T follicular helper cell (primary cell): Measurements from ENCODE around the gene GLT1D1.

ENCODE experiments used
- DNase-seq: peaks from one replicate; pipeline ENCODE4 v3.0.0-alpha.2; 2020; ENCODE audit warnings: low read depth

The GLT1D1 gene

DNA sequence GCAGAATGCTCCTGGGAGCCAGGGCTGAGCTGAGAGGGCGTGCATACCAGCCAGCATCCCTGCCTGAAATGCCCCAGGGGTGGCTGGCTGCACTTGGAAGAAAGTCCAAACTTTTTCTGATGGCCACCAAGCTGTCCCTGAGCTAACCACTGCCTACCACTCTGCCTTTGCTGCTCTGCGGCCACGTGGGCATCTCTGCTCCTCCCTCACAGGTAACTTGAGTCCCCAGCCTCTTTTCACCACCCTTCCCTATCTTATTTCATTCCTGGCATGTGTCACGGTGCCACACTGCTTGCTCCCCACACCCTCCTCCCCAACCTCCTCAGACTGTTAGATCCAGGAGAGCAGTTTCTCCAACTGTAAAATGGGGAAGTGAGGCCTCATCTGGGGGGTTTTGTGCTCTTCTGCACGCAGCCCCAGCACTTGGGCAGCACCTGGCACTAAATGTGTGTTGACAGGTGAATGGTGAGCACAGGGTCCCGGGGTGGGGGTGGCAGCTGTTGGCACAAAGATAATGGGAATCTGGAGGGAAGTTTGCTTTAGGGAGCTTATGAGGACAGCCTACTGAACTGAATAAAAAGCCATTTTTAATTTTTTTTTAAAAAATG lies 113.0 kb downstream of the GLT1D1 start:
- DNase-seq: no peak

DNA sequence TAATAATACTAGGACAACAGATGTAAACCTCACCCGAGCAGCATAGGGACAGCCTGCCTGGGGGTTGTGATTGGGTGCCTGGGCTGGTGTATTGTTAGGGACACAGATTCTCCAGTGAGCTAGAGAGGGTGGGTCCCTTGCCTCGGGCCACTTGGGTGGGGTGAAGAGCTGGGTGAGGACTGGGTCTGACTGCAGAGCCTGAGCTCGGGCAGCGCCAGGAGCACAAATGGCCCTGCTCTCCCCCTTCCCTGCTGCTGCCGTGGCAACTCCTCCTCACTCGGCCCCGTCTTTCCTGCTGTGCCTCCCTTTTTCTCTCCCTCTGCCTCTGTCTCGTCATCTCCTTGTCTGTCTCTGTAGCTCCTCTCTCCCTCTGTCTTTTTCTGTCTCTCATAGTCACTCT lies 115.4 kb downstream of the GLT1D1 start:
- DNase-seq: no peak

GRCh38 chr12:128969480-128970055 lies 116.3 kb downstream of the GLT1D1 start:
- DNase-seq: no peak

GRCh38 chr12:128970110-128970509 lies 116.8 kb downstream of the GLT1D1 start:
- no peak for DNase-seq

DNA sequence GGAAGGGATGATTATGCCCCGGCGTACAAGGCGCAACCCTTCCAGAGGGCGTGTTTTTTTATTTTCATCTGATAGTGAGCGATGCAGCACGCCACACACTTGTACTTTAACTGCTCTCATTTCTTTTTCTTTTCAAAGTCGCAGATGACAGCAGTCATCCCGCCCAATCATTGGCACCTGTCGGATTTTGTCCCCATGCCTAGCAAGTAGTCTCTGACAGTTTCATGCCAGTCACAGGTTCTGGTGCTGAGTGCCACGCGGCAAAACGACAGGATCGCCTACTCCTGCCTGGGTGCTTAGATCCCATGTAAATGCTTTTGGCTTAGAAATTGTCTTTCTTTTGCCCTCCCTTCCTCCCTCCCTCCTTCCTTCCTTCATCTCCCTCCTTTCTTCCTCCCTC lies 117.7 kb downstream of the GLT1D1 start:
- no peak for DNase-seq

DNA sequence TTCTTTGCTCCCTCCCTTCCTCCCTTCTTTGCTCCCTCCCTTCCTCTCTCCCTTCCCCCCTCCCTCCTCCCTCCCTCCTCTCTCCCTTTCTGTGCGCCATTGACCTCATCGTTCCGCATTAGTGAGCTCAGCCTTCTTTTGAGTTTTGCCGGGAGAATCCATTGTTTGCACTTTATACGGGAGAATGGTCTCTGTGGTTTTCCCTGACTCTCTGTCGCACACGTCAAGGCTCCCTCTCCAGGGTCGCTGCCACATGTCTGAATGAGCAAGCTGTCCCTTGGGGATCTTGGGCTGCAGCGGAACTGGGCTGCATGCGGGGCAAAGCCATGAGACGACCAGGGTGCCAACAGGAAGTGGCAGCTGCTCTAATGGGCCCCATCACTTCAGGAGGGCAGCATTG lies 118.5 kb downstream of the GLT1D1 start:
- no peak for DNase-seq

GRCh38 chr12:128973883-128974681 lies 120.8 kb downstream of the GLT1D1 start:
- DNase-seq: no peak

DNA sequence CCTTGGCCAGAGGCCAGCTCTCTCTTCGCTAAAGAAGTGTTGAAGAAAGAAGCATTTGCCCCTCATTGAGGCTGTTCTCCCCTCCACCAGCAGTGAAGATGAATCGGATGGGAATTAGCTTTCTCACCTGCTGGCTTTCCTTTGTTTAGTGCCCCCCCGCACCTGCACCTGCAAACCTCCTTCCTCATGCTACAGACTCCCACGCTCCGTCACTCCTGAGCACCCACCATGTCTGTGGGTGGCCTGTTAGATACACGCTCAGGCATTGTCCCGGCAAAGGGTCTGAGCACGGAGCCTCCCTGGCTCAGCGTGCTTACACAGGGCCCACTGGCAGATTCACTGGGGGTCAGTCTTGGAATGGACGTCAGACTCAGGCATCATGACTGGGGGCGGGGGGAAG lies 121.6 kb downstream of the GLT1D1 start:
- no peak for DNase-seq

DNA sequence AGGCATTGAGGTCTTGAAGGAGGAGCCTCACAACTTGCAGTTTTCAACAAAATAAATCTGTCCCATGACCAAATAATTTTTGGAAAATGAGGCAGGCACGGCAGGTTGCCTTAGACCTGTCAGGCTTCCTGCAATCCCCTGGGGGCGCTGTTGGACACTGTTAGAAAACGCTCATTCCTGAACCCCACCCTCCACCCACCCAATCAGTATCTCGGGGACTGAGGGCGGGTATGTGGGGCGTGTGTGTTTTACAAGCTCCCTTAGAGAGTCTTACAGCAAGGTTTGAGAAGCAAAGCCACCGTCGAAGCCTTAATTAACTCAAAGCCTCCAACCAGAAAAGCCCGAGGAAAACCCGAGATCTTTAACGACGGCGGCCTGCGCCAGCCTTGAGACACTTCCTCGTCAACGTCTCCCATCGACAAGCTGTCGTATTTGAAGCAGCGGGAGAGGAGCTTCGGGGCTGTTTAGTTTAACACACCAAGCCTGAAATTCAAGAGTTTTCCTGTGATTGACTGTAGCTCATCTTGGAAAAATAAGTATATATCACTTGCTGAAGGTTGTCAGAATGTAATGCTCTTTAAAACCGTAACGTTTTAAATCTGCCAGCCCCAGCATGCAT lies 123.0 kb downstream of the GLT1D1 start:
- no peak for DNase-seq

DNA sequence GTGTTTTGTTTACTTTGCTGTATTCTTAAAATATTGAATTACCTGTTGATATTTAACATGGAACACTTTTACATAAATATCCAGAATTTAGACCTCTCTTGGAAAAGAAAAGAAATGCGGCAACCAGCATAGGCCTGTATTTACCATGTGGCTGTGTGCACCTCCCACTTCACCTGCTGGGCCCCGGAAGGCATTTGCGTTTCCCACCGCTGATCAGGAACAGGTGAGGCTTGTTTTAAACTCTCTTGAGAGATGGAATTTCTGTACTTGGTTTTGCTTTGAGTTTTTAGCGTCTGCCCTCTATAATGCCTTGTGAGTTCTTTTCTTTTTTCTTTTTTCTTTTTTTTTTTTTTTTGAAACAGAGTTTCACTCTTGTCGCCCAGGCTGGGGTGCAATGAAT lies 124.2 kb downstream of the GLT1D1 start:
- no peak for DNase-seq

GRCh38 chr12:128978067-128978466 lies 124.8 kb downstream of the GLT1D1 start:
- no peak for DNase-seq

DNA sequence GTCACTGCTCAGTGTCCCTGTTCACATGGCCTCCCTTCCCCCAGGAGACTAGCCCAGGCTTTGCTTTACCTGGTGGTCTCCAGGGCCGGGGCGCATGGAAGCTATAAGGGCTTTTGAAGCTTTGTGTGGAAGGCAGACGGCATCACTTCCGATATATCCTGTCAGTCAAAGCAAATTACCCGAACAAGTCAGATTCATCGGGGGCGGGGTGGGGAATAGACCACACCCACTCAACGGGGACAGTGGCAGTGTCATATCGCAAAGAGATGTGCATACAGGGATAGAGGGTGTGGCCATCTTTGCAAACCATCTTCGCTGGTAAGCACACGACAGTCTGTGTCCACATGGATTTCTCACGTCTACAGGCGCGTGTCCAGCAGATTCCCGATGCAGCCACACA lies 127.3 kb downstream of the GLT1D1 start:
- no peak for DNase-seq

GRCh38 chr12:128981971-128982533 lies 128.8 kb downstream of the GLT1D1 start:
- no peak for DNase-seq

DNA sequence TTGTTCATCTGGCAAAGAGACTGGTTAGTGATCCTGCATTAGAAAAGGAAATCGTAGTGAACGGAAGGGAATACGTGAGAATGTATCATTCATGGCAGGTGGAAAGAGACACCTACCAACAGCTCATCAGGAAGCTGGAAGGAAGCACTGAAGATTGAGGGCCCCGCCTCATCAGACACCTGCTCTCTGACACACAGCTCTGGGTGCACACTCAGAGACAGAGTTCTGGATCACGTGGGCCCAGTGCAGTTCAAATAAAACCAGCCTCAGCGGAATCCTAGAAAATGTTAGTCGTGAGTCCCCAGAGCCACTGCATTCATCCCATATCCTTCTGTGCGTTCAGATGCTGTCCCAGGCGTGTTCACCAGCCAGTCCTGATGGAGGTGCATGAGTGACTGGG lies 129.7 kb downstream of the GLT1D1 start:
- DNase-seq: no peak

GRCh38 chr12:128983371-128983770 lies 130.1 kb downstream of the GLT1D1 start:
- DNase-seq: no peak

- no peak for DNase-seq
Observed at GRCh38 chr12:128986957-128987356, 133.7 kb downstream of the GLT1D1 start.

GRCh38 chr12:128989287-128989686 lies 136.0 kb downstream of the GLT1D1 start:
- DNase-seq: no peak

DNA sequence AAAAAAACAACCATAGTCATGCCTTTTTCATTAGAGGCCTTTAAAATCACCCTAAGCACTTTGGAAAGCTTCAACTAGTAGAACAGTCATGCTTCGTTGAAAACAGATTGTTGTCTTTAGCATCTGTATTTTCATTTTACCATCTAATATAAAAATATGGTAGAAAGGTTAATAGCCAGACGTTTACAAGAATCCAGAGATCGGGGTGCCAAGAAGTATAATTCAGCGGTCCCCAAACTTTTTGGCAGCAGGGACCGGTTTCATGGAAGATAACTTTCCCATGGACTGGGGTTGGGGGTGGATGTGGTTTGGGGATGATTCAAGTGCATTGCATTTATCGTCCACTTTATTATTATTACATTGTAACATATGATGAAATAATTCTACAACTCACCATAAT lies 138.4 kb downstream of the GLT1D1 start:
- DNase-seq: no peak

DNA sequence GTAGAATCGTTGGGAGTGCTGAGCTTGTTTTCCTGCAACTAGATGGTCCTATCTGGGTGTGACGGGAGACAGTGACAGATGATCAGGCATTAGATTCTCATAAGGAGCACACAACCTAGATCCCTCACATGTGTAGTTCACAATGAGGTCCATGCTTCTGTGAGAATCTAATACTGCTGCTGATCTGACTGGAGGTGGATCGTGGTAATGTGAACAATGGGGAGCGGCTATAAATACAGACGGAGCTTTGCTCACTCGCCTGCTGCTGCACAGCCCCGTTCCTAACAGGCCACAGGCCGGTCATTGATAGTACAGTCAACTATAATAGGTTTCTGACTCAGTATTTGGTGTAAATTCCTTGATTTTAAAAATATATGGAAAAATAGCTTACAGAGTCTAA lies 138.8 kb downstream of the GLT1D1 start:
- DNase-seq: no peak

GRCh38 chr12:128992550-128992949 lies 139.3 kb downstream of the GLT1D1 start:
- no peak for DNase-seq

DNA sequence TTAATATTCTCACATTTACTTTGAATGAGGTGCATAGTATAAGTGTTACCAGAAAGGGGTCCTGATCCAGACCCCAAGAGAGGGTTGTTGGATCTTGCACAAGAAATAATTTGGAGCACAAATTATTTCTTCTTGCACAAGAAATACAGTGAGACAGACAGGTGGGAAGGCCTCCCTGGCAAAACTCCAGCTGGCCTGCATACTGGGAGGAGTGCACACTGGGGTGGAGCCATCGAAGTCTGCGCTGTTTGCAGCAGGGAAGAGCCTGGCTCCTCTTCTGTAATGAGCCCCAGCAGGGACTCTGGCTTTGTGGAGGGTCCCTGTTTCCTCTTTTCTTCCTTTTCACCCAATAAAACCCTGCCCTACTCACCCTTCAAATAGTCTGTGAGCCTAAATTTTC lies 141.6 kb downstream of the GLT1D1 start:
- DNase-seq: no peak

DNA sequence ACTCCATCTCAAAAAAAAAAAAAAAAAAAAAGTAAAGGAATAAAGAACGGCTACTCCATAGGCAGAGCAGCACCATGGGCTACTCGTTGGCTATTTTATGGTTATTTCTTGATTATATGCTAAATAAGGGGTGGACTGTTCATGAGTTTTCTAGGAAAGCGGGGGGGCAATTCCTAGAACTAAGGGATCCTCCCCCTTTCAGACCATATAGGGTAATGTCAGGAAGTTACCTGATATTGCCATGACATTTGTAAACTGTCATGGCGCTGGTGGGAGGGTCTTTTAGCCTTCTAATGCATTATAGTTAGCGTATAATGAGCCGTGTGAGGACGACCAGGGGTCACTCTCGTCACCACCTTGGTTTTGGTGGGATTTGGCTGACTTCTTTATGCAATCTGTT lies 142.3 kb downstream of the GLT1D1 start:
- no peak for DNase-seq

GRCh38 chr12:129001826-129002225 lies 148.5 kb downstream of the GLT1D1 start:
- DNase-seq: no peak
